Activated CD8-positive, alpha-beta memory T cell treated with anti-CD3 and anti-CD28 coated beads, Interleukin-2, amount 10 ng/mL, durations not matched to agents 7 days and 5 days (primary cell): ENCODE results near the gene CCDC12. TPM values are rescaled to one million over a fixed set of nuclear protein-coding genes. Genes with fewer than 3 reads are reported as not detected.
"Not testable (repeated sequence)": the region's sequence is repeated elsewhere in the genome, so short reads cannot be mapped to it uniquely, and the experiment has no call there.

Source experiments
- ATAC-seq: fragments of 150-1000 bp; cut with Tn5 transposase; one replicate; pipeline ENCODE4 v1.10.0; 2021; ENCODE audit warnings: moderate library complexity
- CTCF ChIA-PET: fragments of 350-600 bp; sonication (Branson Sonifier 250); formaldehyde crosslinking; loops from one replicate; lab custom pipeline; 2021; ENCODE audit warnings: antibody characterized with exemption; lab: Charles Lee
- DNase-seq: peaks from one replicate; pipeline ENCODE4 v3.0.0-alpha.2; 2020
- H3K27ac Mint-ChIP-seq: one replicate; pipeline ENCODE4 v1.8.0; 2021; ENCODE audit warnings: mild to moderate bottlenecking, mixed read lengths
- H3K27me3 Mint-ChIP-seq: one replicate; pipeline ENCODE4 v1.8.0; 2021; ENCODE audit warnings: mixed read lengths
- H3K36me3 Mint-ChIP-seq: one replicate; pipeline ENCODE4 v1.8.0; 2021; ENCODE audit warnings: mild to moderate bottlenecking, mixed read lengths
- H3K4me1 Mint-ChIP-seq: one replicate; pipeline ENCODE4 v1.8.0; 2021; ENCODE audit warnings: mixed read lengths
- H3K4me3 Mint-ChIP-seq: one replicate; pipeline ENCODE4 v1.8.0; 2021; ENCODE audit warnings: mild to moderate bottlenecking, moderate library complexity, mixed read lengths
- H3K9me3 Mint-ChIP-seq: one replicate; pipeline ENCODE4 v1.8.0; 2022; ENCODE audit warnings: low read depth, mixed read lengths
- total RNA-seq, 2 experiments: library from RNA; stranded (reverse); gene quantifications; one replicate each; pipeline ENCODE4 v1.2.3, GENCODE V29; 2021

The CCDC12 gene
- total RNA-seq, 2 experiments from 2014 or later: 65.9 to 72.7 TPM

DNA sequence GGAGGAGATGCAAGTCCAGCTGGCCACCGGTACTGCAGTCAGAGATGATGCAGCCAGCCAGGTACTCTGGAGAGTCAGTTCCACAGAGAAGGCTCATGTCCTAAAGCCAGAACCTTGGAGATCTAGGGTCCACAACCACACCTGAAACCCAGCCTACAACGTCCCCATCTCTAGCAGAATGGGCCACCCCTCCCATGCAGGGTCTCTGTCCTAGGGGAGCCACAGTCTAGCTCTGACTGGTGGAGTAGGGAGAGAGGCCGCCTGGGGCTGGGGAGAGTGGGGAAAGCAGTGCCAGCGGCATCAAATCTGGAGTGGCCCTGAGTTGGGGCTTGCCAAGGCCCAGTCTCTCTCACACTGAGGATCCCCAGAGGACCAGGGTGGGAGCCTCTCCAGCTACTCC lies 55.5 kb downstream of the CCDC12 start:
- Mint-ChIP-seq H3K36me3 (peaks cover 70% of the 10 kb centered on the region), H3K4me1 (peaks cover 25% of the 10 kb centered on the region), H3K27me3 (no peaks in the 10 kb centered on the region), H3K27ac (no peak overlapping the region), H3K9me3 (peaks cover 2% of the 10 kb centered on the region), H3K4me3 (no peak overlapping the region)
- no peak for DNase-seq
- CTCF ChIA-PET: no interaction called here
- ATAC-seq: no peak

DNA sequence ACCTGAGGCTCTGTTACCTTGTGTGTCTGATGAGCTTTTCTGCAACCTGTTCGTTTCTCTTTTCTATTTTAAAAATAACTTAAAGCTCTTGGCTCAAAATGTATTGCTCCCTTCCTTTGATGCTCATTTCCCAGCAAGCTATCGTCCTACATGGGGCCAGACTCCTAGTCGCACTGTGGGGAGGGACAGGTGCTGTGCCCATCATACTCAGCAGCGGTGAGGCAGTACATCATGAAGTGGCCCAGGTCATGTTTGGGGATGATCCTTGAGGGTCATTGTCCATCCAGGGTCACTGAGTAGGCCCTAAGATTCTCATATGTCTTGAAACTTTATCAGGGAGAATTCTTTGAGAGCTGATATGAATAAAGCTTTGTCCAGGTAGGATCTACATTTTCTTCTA lies 57.9 kb downstream of the CCDC12 start:
- DNase-seq (no peak), ATAC-seq (no peak)
- H3K27me3 Mint-ChIP-seq: no peaks in the 10 kb centered on the region
- H3K4me1 Mint-ChIP-seq: peaks cover 21% of the 10 kb centered on the region
- CTCF ChIA-PET: interaction anchor here (1.1 to 1.6 kb wide), 2 partner anchors 9 to 405 kb away, joined by 3 to 6 read pairs; no protein-coding TSS in a partner anchor
- no peak overlapping the region for H3K27ac Mint-ChIP-seq
- H3K36me3 Mint-ChIP-seq: peaks cover 61% of the 10 kb centered on the region
- H3K4me3 Mint-ChIP-seq: no peak overlapping the region
- peaks cover 2% of the 10 kb centered on the region for H3K9me3 Mint-ChIP-seq

- Mint-ChIP-seq H3K36me3 (peaks cover 59% of the 10 kb centered on the region), H3K27me3 (no peaks in the 10 kb centered on the region), H3K4me3 (no peak overlapping the region), H3K27ac (no peak overlapping the region), H3K9me3 (peaks cover 2% of the 10 kb centered on the region), H3K4me1 (peaks cover 25% of the 10 kb centered on the region)
- ATAC-seq: no peak
- CTCF ChIA-PET: interaction anchor here (1.0 to 1.6 kb wide), 3 partner anchors 9 to 406 kb away, joined by 3 to 6 read pairs (median 3); no protein-coding TSS in a partner anchor
- no peak for DNase-seq
Observed at GRCh38 chr3:46918202-46918601, 58.3 kb downstream of the CCDC12 start.

DNA sequence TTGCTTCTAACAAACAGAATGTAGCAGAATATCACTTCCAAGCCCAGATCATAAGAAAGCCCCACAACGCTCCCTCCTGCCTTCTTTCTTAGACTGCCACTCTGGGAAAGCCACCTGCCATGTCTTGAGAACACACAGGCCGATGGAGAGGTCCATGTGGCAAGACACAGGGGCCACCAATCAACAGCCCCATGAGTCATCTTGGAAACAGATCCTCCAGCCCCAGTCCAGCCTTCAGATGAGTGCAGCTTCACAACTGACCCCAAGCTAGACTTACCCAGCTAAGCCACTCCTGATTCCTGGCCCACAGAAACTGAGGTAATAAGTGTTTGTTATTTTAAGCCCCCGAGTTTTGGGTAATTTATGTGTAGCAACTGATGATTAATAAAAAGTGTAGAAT lies 59.3 kb downstream of the CCDC12 start:
- Mint-ChIP-seq H3K9me3 (peaks cover 2% of the 10 kb centered on the region), H3K4me1 (peaks cover 32% of the 10 kb centered on the region), H3K36me3 (peaks cover 50% of the 10 kb centered on the region), H3K27ac (no peak overlapping the region), H3K4me3 (no peak overlapping the region), H3K27me3 (no peaks in the 10 kb centered on the region)
- DNase-seq: no peak
- CTCF ChIA-PET: interaction anchor here (1.0 kb wide), 1 partner anchor 8 kb away, joined by 3 read pairs; no protein-coding TSS in a partner anchor
- no peak for ATAC-seq

GRCh38 chr3:46916799-46917198 lies 59.7 kb downstream of the CCDC12 start:
- no peak for DNase-seq
- Mint-ChIP-seq H3K27ac (no peak overlapping the region), H3K4me1 (peaks cover 32% of the 10 kb centered on the region), H3K27me3 (no peaks in the 10 kb centered on the region), H3K36me3 (peaks cover 49% of the 10 kb centered on the region), H3K4me3 (no peak overlapping the region), H3K9me3 (peaks cover 2% of the 10 kb centered on the region)
- CTCF ChIA-PET: no interaction called here
- ATAC-seq: no peak

DNA sequence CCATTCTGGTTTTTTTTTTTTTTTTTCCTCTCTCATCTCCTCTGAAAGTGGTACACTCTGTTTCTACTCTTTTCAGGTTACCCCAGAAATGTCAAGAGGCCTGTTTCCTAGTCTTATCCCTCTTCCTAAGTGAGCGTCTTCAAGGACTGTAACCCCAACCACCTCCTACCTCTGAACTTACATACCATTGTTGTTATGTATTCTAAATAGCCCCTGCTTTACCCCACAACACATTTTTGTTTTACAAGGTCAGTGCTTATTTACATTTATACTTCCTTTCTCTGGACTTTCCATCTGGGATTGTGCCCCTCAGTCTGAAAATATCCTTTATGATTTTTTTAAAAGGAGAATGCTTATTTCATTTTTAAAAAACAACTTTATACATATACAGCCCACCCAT lies 60.3 kb downstream of the CCDC12 start:
- CTCF ChIA-PET: no interaction called here
- Mint-ChIP-seq H3K36me3 (peaks cover 45% of the 10 kb centered on the region), H3K4me3 (no peak overlapping the region), H3K27ac (no peak overlapping the region), H3K4me1 (peaks cover 32% of the 10 kb centered on the region), H3K27me3 (no peaks in the 10 kb centered on the region), H3K9me3 (peaks cover 2% of the 10 kb centered on the region)
- no peak for DNase-seq
- no peak for ATAC-seq

DNA sequence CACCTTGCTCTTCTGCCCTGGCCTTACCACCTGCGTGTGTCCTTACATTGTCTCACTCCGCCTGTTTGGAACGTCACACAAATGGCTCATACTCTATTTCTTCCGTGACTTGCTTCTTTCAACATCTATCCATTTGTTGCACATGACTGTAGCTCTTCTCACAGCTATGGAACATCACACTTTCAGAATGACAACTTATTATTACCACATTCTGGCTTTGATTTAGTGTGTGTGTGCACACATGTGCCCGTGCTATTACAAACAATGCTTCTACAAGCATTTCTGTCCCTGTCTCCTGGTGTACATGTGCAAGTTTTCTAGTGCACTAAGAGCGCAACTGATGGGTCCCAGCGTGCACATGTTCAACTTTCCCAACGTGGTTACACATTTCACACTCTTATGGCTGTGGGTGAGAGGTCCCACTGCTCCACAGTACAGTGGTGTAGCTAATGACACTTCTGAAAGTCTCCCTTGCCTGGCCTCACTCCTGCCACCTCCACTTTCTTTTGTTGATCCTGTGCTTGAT lies 61.2 kb downstream of the CCDC12 start:
- CTCF ChIA-PET: interaction anchor here (1.0 kb wide), 2 partner anchors 84 to 223 kb away, joined by 3 to 4 read pairs; no protein-coding TSS in a partner anchor
- ATAC-seq: no peak
- Mint-ChIP-seq H3K9me3 (peaks cover 2% of the 10 kb centered on the region), H3K27me3 (no peaks in the 10 kb centered on the region), H3K27ac (no peak overlapping the region), H3K4me3 (no peak overlapping the region), H3K36me3 (peaks cover 40% of the 10 kb centered on the region), H3K4me1 (peaks cover 32% of the 10 kb centered on the region)
- no peak for DNase-seq

GRCh38 chr3:46914849-46915248 lies 61.7 kb downstream of the CCDC12 start:
- no peak for ATAC-seq
- H3K4me1 Mint-ChIP-seq: peaks cover 32% of the 10 kb centered on the region
- DNase-seq: no peak
- CTCF ChIA-PET: interaction anchor here (1.0 kb wide), 2 partner anchors 84 to 223 kb away, joined by 3 to 4 read pairs; no protein-coding TSS in a partner anchor
- H3K4me3 Mint-ChIP-seq: no peak overlapping the region
- H3K36me3 Mint-ChIP-seq: peaks cover 35% of the 10 kb centered on the region
- H3K27ac Mint-ChIP-seq: no peak overlapping the region
- H3K9me3 Mint-ChIP-seq: peaks cover 2% of the 10 kb centered on the region
- no peaks in the 10 kb centered on the region for H3K27me3 Mint-ChIP-seq

DNA sequence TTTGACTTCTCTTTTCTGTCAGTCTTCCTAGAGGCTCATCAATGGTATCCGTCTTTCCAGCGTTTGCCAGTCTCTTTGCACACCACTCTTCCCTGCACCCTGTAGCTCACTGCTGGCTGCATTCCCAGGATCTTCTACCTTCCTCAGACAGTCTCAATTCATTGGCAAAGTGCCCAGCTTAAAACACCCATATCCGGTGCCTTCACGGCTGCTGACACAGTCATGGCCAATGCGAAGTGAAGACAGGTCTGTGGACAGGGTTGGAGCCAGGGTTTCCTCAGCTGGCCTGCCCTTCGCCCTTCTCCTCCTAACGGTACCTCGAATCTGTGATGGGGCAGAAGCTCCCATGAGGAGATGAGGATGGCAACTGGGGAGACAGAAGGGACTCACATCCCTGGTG lies 62.9 kb downstream of the CCDC12 start:
- Mint-ChIP-seq H3K27me3 (no peaks in the 10 kb centered on the region), H3K4me3 (no peak overlapping the region), H3K27ac (no peak overlapping the region), H3K4me1 (peaks cover 36% of the 10 kb centered on the region), H3K9me3 (peaks cover 2% of the 10 kb centered on the region), H3K36me3 (peaks cover 25% of the 10 kb centered on the region)
- no peak for DNase-seq
- CTCF ChIA-PET: interaction anchor here (0.8 to 2.1 kb wide), 7 partner anchors 10 to 233 kb away, joined by 3 to 7 read pairs (median 3); no protein-coding TSS in a partner anchor
- no peak for ATAC-seq

GRCh38 chr3:46912986-46913385 lies 63.6 kb downstream of the CCDC12 start:
- Mint-ChIP-seq H3K27ac (no peak overlapping the region), H3K36me3 (peaks cover 19% of the 10 kb centered on the region), H3K27me3 (no peaks in the 10 kb centered on the region), H3K9me3 (peaks cover 2% of the 10 kb centered on the region), H3K4me1 (peaks cover 34% of the 10 kb centered on the region), H3K4me3 (no peak overlapping the region)
- DNase-seq (no peak), ATAC-seq (peak; percentile 46)
- CTCF ChIA-PET: interaction anchor here (0.8 to 2.1 kb wide), 7 partner anchors 10 to 234 kb away, joined by 3 to 7 read pairs (median 3); no protein-coding TSS in a partner anchor

DNA sequence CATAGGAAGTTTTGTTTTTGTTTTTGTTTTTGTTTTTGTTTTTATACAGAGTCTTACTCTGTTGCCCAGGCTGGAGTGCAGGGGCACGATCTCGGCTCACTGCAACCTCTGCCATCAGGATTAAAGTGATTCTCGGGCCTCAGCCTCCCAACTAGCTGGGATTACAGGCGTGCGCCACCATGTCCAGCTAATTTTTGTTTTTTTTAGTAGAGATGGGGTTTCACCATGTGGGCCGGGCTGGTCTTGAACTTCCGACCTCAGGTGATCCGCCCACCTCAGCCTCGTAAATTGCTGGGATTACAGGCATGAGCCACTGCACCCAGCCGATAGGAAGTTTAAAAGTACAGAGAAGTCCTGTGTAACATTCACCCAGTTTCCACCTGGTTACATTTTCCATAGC lies 65.6 kb downstream of the CCDC12 start:
- not testable (repeated sequence) for H3K27ac Mint-ChIP-seq, H3K4me3 Mint-ChIP-seq, ATAC-seq, DNase-seq, H3K9me3 Mint-ChIP-seq, H3K36me3 Mint-ChIP-seq, H3K27me3 Mint-ChIP-seq
- CTCF ChIA-PET: interaction anchor here (1.3 kb wide), 1 partner anchor 9 kb away, joined by 3 read pairs; no protein-coding TSS in a partner anchor
- peaks cover 31% of the 10 kb centered on the region for H3K4me1 Mint-ChIP-seq

DNA sequence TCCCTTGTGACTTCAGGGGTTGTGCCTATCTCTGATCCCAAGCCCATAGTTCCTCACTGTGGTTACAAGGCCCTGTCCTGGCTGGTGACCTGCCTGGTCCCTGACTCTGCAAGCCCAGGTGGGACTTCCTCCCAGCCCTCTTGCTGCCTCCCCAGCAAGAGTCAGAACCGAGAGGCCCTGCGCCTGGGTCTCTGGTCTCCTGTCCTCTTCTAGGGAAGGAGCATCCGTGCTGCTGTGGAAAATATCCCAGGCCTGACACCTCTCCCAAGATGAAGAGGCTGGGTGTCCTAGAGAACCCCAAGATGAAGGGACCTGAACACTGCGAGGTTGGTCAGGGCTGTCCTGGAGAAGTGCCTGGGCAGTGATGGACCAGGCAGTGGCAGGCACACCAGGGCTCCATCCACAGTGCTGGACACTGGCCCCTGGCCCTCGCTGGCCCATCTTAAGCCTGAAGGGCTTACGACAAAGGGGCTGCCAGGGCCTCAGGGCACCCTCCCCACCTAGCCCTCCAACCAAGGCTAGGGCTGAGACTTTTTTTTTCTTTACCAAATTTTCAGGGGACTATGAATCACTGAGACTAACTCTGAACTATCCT lies 66.3 kb downstream of the CCDC12 start:
- H3K4me1 Mint-ChIP-seq: peaks cover 26% of the 10 kb centered on the region
- DNase-seq (no peak), ATAC-seq (no peak)
- H3K36me3 Mint-ChIP-seq: peaks cover 4% of the 10 kb centered on the region
- no peak overlapping the region for H3K4me3 Mint-ChIP-seq
- no peak overlapping the region for H3K27ac Mint-ChIP-seq
- CTCF ChIA-PET: interaction anchor here (0.6 to 2.5 kb wide), 47 partner anchors 8 to 470 kb away, joined by 3 to 20 read pairs (median 4); partner anchors contain the start of genes ALS2CL, MYL3, NBEAL2 and PTPN23
- H3K9me3 Mint-ChIP-seq: no peaks in the 10 kb centered on the region
- no peaks in the 10 kb centered on the region for H3K27me3 Mint-ChIP-seq

- CTCF ChIA-PET: interaction anchor here (0.6 to 2.5 kb wide), 50 partner anchors 8 to 471 kb away, joined by 3 to 20 read pairs (median 4); partner anchors contain the start of genes ALS2CL, MYL3, NBEAL2 and PTPN23
- Mint-ChIP-seq H3K27ac (no peak overlapping the region), H3K36me3 (peaks cover 2% of the 10 kb centered on the region), H3K4me1 (peaks cover 24% of the 10 kb centered on the region), H3K4me3 (no peak overlapping the region), H3K27me3 (no peaks in the 10 kb centered on the region), H3K9me3 (no peaks in the 10 kb centered on the region)
- ATAC-seq: peak; percentile 84
- peak; percentile 89 for DNase-seq
Observed at GRCh38 chr3:46909535-46910161, 66.9 kb downstream of the CCDC12 start.
